Measurements from ENCODE around the gene DDX18. TPM values are rescaled to one million over a fixed set of nuclear protein-coding genes. Genes with fewer than 3 reads are reported as not detected.

DDX18 gene
- total RNA-seq, 2 donors from 2014 or later, result 33.2 to 48.2 TPM

- H3K27ac ChIP-seq, result no peak overlapping the region
- DNase-seq (ENCODE audit: low spot score), result no peak
- no peaks in the 10 kb centered on the region for H3K4me1 ChIP-seq (replicated peaks)
- H3K36me3 ChIP-seq, result peaks cover 0 to 5% of the 10 kb centered on the region in 2 donors
- H3K27me3 ChIP-seq (replicated peaks; ENCODE audit: insufficient read depth), result no peaks in the 10 kb centered on the region
- intact Hi-C loops (cut with DNase I), result no loop called here
- TF ChIP-seq POLR2A (IDR thresholded peaks at IDR 0.05) (no peak), CTCF (IDR thresholded peaks at IDR 0.05) (no peak)
- WGBS, result 83% methylated on average over 1 of the region's 1 CpG
- no peaks in the 10 kb centered on the region for H3K9me3 ChIP-seq
- H3K4me3 ChIP-seq, result no peak overlapping the region
These were observed 17.8 kb downstream of the DDX18 start for GRCh38 chr2:117832332-117832731.

- Histone ChIP-seq H3K4me1 (replicated peaks) (no peaks in the 10 kb centered on the region), H3K27me3 (replicated peaks; ENCODE audit: insufficient read depth) (no peaks in the 10 kb centered on the region), H3K4me3 (no peak overlapping the region), H3K36me3 (no peaks in the 10 kb centered on the region), H3K27ac (no peak overlapping the region), H3K9me3 (no peaks in the 10 kb centered on the region)
- DNase-seq (ENCODE audit: low spot score), result no peak
- 64% methylated on average over 9 of the region's 9 CpGs for WGBS
- intact Hi-C loops (cut with DNase I), result no loop called here
- TF ChIP-seq POLR2AphosphoS5 (IDR thresholded peaks at IDR 0.05) (no peak), CTCF (IDR thresholded peaks at IDR 0.05) (no peak), POLR2A (IDR thresholded peaks at IDR 0.05) (no peak)
These were observed 18.6 kb downstream of the DDX18 start for GRCh38 chr2:117832905-117833613.

- Histone ChIP-seq H3K9me3 (no peaks in the 10 kb centered on the region), H3K36me3 (no peaks in the 10 kb centered on the region), H3K27ac (no peak overlapping the region), H3K27me3 (replicated peaks; ENCODE audit: insufficient read depth) (no peaks in the 10 kb centered on the region), H3K4me3 (no peak overlapping the region), H3K4me1 (replicated peaks) (no peaks in the 10 kb centered on the region)
- no peak for DNase-seq (ENCODE audit: low spot score)
- TF ChIP-seq POLR2AphosphoS5 (IDR thresholded peaks at IDR 0.05) (no peak), CTCF (IDR thresholded peaks at IDR 0.05) (no peak), POLR2A (IDR thresholded peaks at IDR 0.05) (no peak)
- WGBS, result 95% methylated on average over 3 of the region's 3 CpGs
- intact Hi-C loops (cut with DNase I), result no loop called here
These were observed 19.4 kb downstream of the DDX18 start for GRCh38 chr2:117833911-117834310.

- 85% methylated on average over 3 of the region's 3 CpGs for WGBS
- H3K27me3 ChIP-seq (replicated peaks; ENCODE audit: insufficient read depth), result no peaks in the 10 kb centered on the region
- no peak for DNase-seq (ENCODE audit: low spot score)
- H3K4me3 ChIP-seq, result no peak overlapping the region
- H3K36me3 ChIP-seq, result no peaks in the 10 kb centered on the region
- intact Hi-C loops (cut with DNase I), result no loop called here
- TF ChIP-seq POLR2AphosphoS5 (IDR thresholded peaks at IDR 0.05), result no peak
- TF ChIP-seq POLR2A (IDR thresholded peaks at IDR 0.05), result no peak
- TF ChIP-seq CTCF (IDR thresholded peaks at IDR 0.05), result no peak
- no peak overlapping the region for H3K27ac ChIP-seq
- no peaks in the 10 kb centered on the region for H3K4me1 ChIP-seq (replicated peaks)
- no peaks in the 10 kb centered on the region for H3K9me3 ChIP-seq
These were observed 20.5 kb downstream of the DDX18 start for GRCh38 chr2:117834992-117835391.
